ENCODE data around the gene CIART. TPM values are rescaled to one million over a fixed set of nuclear protein-coding genes. Genes with fewer than 3 reads are reported as not detected.
"Not testable (repeated sequence)": the region's sequence is repeated elsewhere in the genome, so short reads cannot be mapped to it uniquely, and the experiment has no call there.

The CIART gene
- total RNA-seq, 1 experiment from 2014 or later, result 0.42 TPM

- peak; percentile 86 for DNase-seq
- Mint-ChIP-seq H3K9me3 (ENCODE audit: low read depth, unreplicated experiment) (no peaks in the 10 kb centered on the region), H3K27ac (ENCODE audit: unreplicated experiment) (peak overlapping the region; percentile 89), H3K4me1 (ENCODE audit: low read depth, unreplicated experiment) (peaks cover 11% of the 10 kb centered on the region), H3K36me3 (ENCODE audit: insufficient read depth, unreplicated experiment) (peaks cover 6% of the 10 kb centered on the region), H3K4me3 (ENCODE audit: low read depth, unreplicated experiment) (no peak overlapping the region), H3K27me3 (ENCODE audit: unreplicated experiment) (no peaks in the 10 kb centered on the region)
- no peak for TF ChIP-seq CTCF (IDR thresholded peaks at IDR 0.05; ENCODE audit: unreplicated experiment)
- intact Hi-C loops (cut with micrococcal nuclease; ENCODE audit: unreplicated experiment), result no loop called here
- CTCF ChIA-PET, result interaction anchor here (0.5 to 1.7 kb wide), 2 partner anchors 41 to 48 kb away, joined by 3 to 5 read pairs; no protein-coding TSS in a partner anchor
- TSS peak; percentile 93 for BruUV-seq (replicated peaks)
Measured at GRCh38 chr1:150234566-150235293, 47.6 kb upstream of the CIART start.

GRCh38 chr1:150235294-150235851, 47.0 kb upstream of the CIART start:
- intact Hi-C loops (cut with micrococcal nuclease; ENCODE audit: unreplicated experiment), result no loop called here
- Mint-ChIP-seq H3K36me3 (ENCODE audit: insufficient read depth, unreplicated experiment) (no peaks in the 10 kb centered on the region), H3K4me3 (ENCODE audit: low read depth, unreplicated experiment) (no peak overlapping the region), H3K4me1 (ENCODE audit: low read depth, unreplicated experiment) (peaks cover 11% of the 10 kb centered on the region), H3K27me3 (ENCODE audit: unreplicated experiment) (no peaks in the 10 kb centered on the region), H3K9me3 (ENCODE audit: low read depth, unreplicated experiment) (no peaks in the 10 kb centered on the region), H3K27ac (ENCODE audit: unreplicated experiment) (no peak overlapping the region)
- TSS peak; percentile 65 for BruUV-seq (replicated peaks)
- DNase-seq, result no peak
- CTCF ChIA-PET, result no interaction called here
- TF ChIP-seq CTCF (IDR thresholded peaks at IDR 0.05; ENCODE audit: unreplicated experiment), result no peak

- DNase-seq, result peak; percentile 96
- H3K27me3 Mint-ChIP-seq (ENCODE audit: unreplicated experiment), result no peaks in the 10 kb centered on the region
- CTCF ChIA-PET, result interaction anchor here (0.6 to 1.5 kb wide), 2 partner anchors 15 to 49 kb away, joined by 3 to 5 read pairs; no protein-coding TSS in a partner anchor
- H3K4me3 Mint-ChIP-seq (ENCODE audit: low read depth, unreplicated experiment), result no peak within 1 kb of the TSS
- no peaks in the 10 kb centered on the region for H3K9me3 Mint-ChIP-seq (ENCODE audit: low read depth, unreplicated experiment)
- peaks cover 11% of the 10 kb centered on the region for H3K4me1 Mint-ChIP-seq (ENCODE audit: low read depth, unreplicated experiment)
- peak within 1 kb of the TSS; percentile 89 for H3K27ac Mint-ChIP-seq (ENCODE audit: unreplicated experiment)
- intact Hi-C loops (cut with micrococcal nuclease; ENCODE audit: unreplicated experiment), result no loop called here
- TF ChIP-seq CTCF (IDR thresholded peaks at IDR 0.05; ENCODE audit: unreplicated experiment), result no peak
- no TSS peak for BruUV-seq (replicated peaks)
- H3K36me3 Mint-ChIP-seq (ENCODE audit: insufficient read depth, unreplicated experiment), result no peaks in the 10 kb centered on the region
Measured at GRCh38 chr1:150235852-150236613, 46.3 kb upstream of the CIART start, which contains the start of gene ANP32E. ANP32E (minus strand) TSS chr1:150236112; CDS start chr1:150235786, 326 bp downstream.

GRCh38 chr1:150236614-150237100, 45.7 kb upstream of the CIART start:
- intact Hi-C loops (cut with micrococcal nuclease; ENCODE audit: unreplicated experiment), result no loop called here
- no peaks in the 10 kb centered on the region for H3K27me3 Mint-ChIP-seq (ENCODE audit: unreplicated experiment)
- no TSS peak for BruUV-seq (replicated peaks)
- H3K4me1 Mint-ChIP-seq (ENCODE audit: low read depth, unreplicated experiment), result peaks cover 11% of the 10 kb centered on the region
- no peak overlapping the region for H3K4me3 Mint-ChIP-seq (ENCODE audit: low read depth, unreplicated experiment)
- CTCF ChIA-PET, result interaction anchor here (1.5 kb wide), 1 partner anchor 15 kb away, joined by 5 read pairs; no protein-coding TSS in a partner anchor
- no peak for DNase-seq
- TF ChIP-seq CTCF (IDR thresholded peaks at IDR 0.05; ENCODE audit: unreplicated experiment), result no peak
- H3K36me3 Mint-ChIP-seq (ENCODE audit: insufficient read depth, unreplicated experiment), result no peaks in the 10 kb centered on the region
- H3K27ac Mint-ChIP-seq (ENCODE audit: unreplicated experiment), result no peak overlapping the region
- H3K9me3 Mint-ChIP-seq (ENCODE audit: low read depth, unreplicated experiment), result no peaks in the 10 kb centered on the region

- BruUV-seq (replicated peaks); H3K27ac Mint-ChIP-seq (ENCODE audit: unreplicated experiment); DNase-seq; H3K9me3 Mint-ChIP-seq (ENCODE audit: low read depth, unreplicated experiment); H3K27me3 Mint-ChIP-seq (ENCODE audit: unreplicated experiment); intact Hi-C loops (cut with micrococcal nuclease; ENCODE audit: unreplicated experiment); H3K4me3 Mint-ChIP-seq (ENCODE audit: low read depth, unreplicated experiment); H3K36me3 Mint-ChIP-seq (ENCODE audit: insufficient read depth, unreplicated experiment): not testable (repeated sequence)
- CTCF ChIA-PET, result interaction anchor here (1.5 kb wide), 1 partner anchor 14 kb away, joined by 5 read pairs; no protein-coding TSS in a partner anchor
- peaks cover 11% of the 10 kb centered on the region for H3K4me1 Mint-ChIP-seq (ENCODE audit: low read depth, unreplicated experiment)
Measured at GRCh38 chr1:150237176-150237575, 45.2 kb upstream of the CIART start.
